Astrocyte (in vitro differentiated cells and primary cell): ENCODE results near the gene FBLN2. TPM values are rescaled to one million over a fixed set of nuclear protein-coding genes. Genes with fewer than 3 reads are reported as not detected.
A peak's percentile ranks its signal among the peaks of the same experiment; 100 is the strongest.

Experiments used
- DNase-seq: peaks from one replicate; pipeline ENCODE4 v3.0.0-alpha.2; 2010; ENCODE audit warnings: low read depth
- FAIRE-seq: peaks from 2 replicates; lab custom pipeline; 2011; peaks lifted over from hg19 to GRCh38; lab: Jason Lieb, UNC
- H2AFZ ChIP-seq: 2 replicates; pipeline ENCODE4 v1.6.0; 2012; ENCODE audit warnings: low read depth, low read length, inconsistent platforms
- H3K27ac ChIP-seq: 2 replicates; pipeline ENCODE4 v1.5.1; 2011; ENCODE audit warnings: low read depth, low read length, inconsistent platforms
- H3K27me3 ChIP-seq: 2 replicates; pipeline ENCODE4 v1.6.0; 2011; ENCODE audit warnings: low read length, inconsistent platforms; ENCODE audit not compliant: insufficient read depth
- H3K36me3 ChIP-seq: 2 replicates; pipeline ENCODE4 v1.5.1; 2011; ENCODE audit warnings: low read length, inconsistent platforms; ENCODE audit not compliant: insufficient read depth
- H3K4me1 ChIP-seq: 2 replicates; pipeline ENCODE4 v1.5.1; 2011; ENCODE audit warnings: low read length, inconsistent platforms; ENCODE audit not compliant: insufficient read depth
- H3K4me2 ChIP-seq: 2 replicates; pipeline ENCODE4 v1.6.0; 2012; ENCODE audit warnings: low read length, inconsistent platforms
- H3K4me3 ChIP-seq: 2 replicates; pipeline ENCODE4 v1.5.1; 2011; ENCODE audit warnings: low read depth, mild to moderate bottlenecking, low read length, inconsistent platforms; ENCODE audit not compliant: insufficient read depth
- H3K79me2 ChIP-seq: 2 replicates; pipeline ENCODE4 v1.6.0; 2012; ENCODE audit warnings: mild to moderate bottlenecking, low read length, inconsistent platforms; ENCODE audit not compliant: insufficient read depth
- H3K9ac ChIP-seq: 2 replicates; pipeline ENCODE4 v1.6.0; 2012; ENCODE audit warnings: mild to moderate bottlenecking, low read length, inconsistent platforms
- H3K9me3 ChIP-seq: 2 replicates; pipeline ENCODE4 v1.5.1; 2012; ENCODE audit warnings: low read depth, mild to moderate bottlenecking, low read length, inconsistent platforms; ENCODE audit not compliant: insufficient read depth
- H4K20me1 ChIP-seq: 2 replicates; pipeline ENCODE4 v1.6.0; 2012; ENCODE audit warnings: low read length, inconsistent platforms; ENCODE audit not compliant: insufficient read depth
- H3K27ac Mint-ChIP-seq: one replicate; pipeline ENCODE4 v1.8.0; 2021; ENCODE audit warnings: mild to moderate bottlenecking, mixed read lengths; ENCODE audit not compliant: unreplicated experiment
- H3K27me3 Mint-ChIP-seq: one replicate; pipeline ENCODE4 v1.8.0; 2021; ENCODE audit warnings: low read depth, mixed read lengths; ENCODE audit not compliant: unreplicated experiment
- H3K36me3 Mint-ChIP-seq: one replicate; pipeline ENCODE4 v1.8.0; 2021; ENCODE audit warnings: low read depth, mixed read lengths; ENCODE audit not compliant: unreplicated experiment
- H3K4me1 Mint-ChIP-seq: one replicate; pipeline ENCODE4 v1.8.0; 2021; ENCODE audit warnings: low read depth, mixed read lengths; ENCODE audit not compliant: unreplicated experiment
- H3K4me3 Mint-ChIP-seq: one replicate; pipeline ENCODE4 v1.8.0; 2021; ENCODE audit warnings: mild to moderate bottlenecking, moderate library complexity, mixed read lengths; ENCODE audit not compliant: unreplicated experiment
- H3K9me3 Mint-ChIP-seq: one replicate; pipeline ENCODE4 v1.8.0; 2021; ENCODE audit warnings: mild to moderate bottlenecking, mixed read lengths; ENCODE audit not compliant: unreplicated experiment
- EZH2 ChIP-seq: IDR thresholded peaks from 2 replicates; pipeline ENCODE4 v1.6.1; 2012; ENCODE audit warnings: mild to moderate bottlenecking, low read length, inconsistent platforms; ENCODE audit not compliant: insufficient read depth
- total RNA-seq: library from RNA; stranded (reverse); gene quantifications from 2 replicates; pipeline ENCODE4 v1.2.1, GENCODE V29; 2021
- TF ChIP-seq, protein P1 (sequence below): IDR thresholded peaks from 2 replicates; pipeline ENCODE4 v1.5.1; 2011; ENCODE audit warnings: low read depth, mild to moderate bottlenecking, inconsistent platforms, low read length, moderate library complexity; ENCODE audit not compliant: insufficient read depth

The FBLN2 gene
- total RNA-seq, 1 donor from 2014 or later: 36.6 TPM

DNA sequence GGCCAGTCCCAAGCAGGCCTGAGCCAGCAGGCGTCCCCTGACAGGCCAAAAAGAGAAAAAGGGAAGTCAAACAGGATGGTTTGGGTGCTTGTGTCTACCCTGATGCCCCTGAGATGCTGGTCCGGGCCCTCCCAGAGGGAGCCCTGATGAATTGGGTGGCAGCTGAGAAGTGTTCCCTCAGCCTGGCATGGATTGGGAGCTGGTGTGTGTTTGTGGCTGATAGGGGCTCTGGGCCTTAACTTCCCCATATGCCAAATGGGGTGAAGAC lies 1.4 kb downstream of the FBLN2 start:
- DNase-seq (no peak), FAIRE-seq (no peak)
- H3K27ac Mint-ChIP-seq: no peak overlapping the region
- H3K4me1 Mint-ChIP-seq: peaks cover 28% of the 10 kb centered on the region
- H4K20me1 ChIP-seq: no peaks in the 10 kb centered on the region
- no peak overlapping the region for H2AFZ ChIP-seq
- H3K36me3 ChIP-seq: no peaks in the 10 kb centered on the region
- no peaks in the 10 kb centered on the region for H3K36me3 Mint-ChIP-seq
- no peak overlapping the region for H3K4me3 Mint-ChIP-seq
- H3K4me3 ChIP-seq: no peak overlapping the region
- peaks cover 22% of the 10 kb centered on the region for H3K27me3 Mint-ChIP-seq
- TF ChIP-seq, protein P1, sequence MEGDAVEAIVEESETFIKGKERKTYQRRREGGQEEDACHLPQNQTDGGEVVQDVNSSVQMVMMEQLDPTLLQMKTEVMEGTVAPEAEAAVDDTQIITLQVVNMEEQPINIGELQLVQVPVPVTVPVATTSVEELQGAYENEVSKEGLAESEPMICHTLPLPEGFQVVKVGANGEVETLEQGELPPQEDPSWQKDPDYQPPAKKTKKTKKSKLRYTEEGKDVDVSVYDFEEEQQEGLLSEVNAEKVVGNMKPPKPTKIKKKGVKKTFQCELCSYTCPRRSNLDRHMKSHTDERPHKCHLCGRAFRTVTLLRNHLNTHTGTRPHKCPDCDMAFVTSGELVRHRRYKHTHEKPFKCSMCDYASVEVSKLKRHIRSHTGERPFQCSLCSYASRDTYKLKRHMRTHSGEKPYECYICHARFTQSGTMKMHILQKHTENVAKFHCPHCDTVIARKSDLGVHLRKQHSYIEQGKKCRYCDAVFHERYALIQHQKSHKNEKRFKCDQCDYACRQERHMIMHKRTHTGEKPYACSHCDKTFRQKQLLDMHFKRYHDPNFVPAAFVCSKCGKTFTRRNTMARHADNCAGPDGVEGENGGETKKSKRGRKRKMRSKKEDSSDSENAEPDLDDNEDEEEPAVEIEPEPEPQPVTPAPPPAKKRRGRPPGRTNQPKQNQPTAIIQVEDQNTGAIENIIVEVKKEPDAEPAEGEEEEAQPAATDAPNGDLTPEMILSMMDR: no peak
- TF ChIP-seq EZH2: no peak
- peak overlapping the region; percentile 6 for H3K4me2 ChIP-seq
- no peak overlapping the region for H3K9ac ChIP-seq
- H3K9me3 ChIP-seq: no peaks in the 10 kb centered on the region
- H3K27me3 ChIP-seq: peaks cover 2% of the 10 kb centered on the region
- H3K4me1 ChIP-seq: peaks cover 22% of the 10 kb centered on the region
- no peaks in the 10 kb centered on the region for H3K79me2 ChIP-seq
- H3K27ac ChIP-seq: no peak overlapping the region
- no peaks in the 10 kb centered on the region for H3K9me3 Mint-ChIP-seq

DNA sequence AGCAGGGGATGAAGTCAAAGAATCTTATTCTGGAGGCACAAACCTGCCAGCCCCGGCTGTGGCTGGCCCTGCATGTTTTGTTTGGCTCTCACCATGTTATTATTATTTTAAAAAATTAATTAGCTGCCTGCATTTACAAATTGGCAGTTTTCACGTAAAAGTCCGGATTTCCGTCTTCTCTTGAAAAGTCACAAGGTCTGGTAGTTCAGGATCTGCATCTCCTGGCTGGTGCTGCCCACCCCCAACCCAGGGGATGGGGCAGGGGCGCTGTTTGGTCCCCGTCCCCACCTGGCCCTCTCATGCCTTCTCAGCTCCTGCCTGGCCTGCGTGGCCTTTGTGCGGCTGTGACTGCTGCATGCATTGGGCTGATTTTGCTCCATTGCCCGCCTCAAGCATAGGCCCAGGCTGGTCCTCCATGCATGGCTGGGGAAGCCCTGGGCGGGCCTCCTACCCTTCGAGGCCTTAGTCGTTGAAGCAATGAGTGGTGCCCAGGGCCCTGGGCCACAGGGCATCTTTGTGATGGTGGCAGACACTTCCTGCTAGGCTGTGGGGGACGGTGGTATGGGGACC lies 2.0 kb downstream of the FBLN2 start:
- DNase-seq (no peak), FAIRE-seq (no peak)
- H4K20me1 ChIP-seq: no peaks in the 10 kb centered on the region
- no peaks in the 10 kb centered on the region for H3K36me3 Mint-ChIP-seq
- H2AFZ ChIP-seq: no peak overlapping the region
- H3K36me3 ChIP-seq: no peaks in the 10 kb centered on the region
- no peak overlapping the region for H3K27ac Mint-ChIP-seq
- H3K9me3 Mint-ChIP-seq: no peaks in the 10 kb centered on the region
- H3K4me1 Mint-ChIP-seq: peaks cover 24% of the 10 kb centered on the region
- H3K4me3 ChIP-seq: no peak overlapping the region
- H3K4me2 ChIP-seq: no peak overlapping the region
- peaks cover 22% of the 10 kb centered on the region for H3K27me3 Mint-ChIP-seq
- peaks cover 21% of the 10 kb centered on the region for H3K4me1 ChIP-seq
- TF ChIP-seq, protein P1: no peak
- TF ChIP-seq EZH2: no peak
- H3K4me3 Mint-ChIP-seq: no peak overlapping the region
- H3K9me3 ChIP-seq: no peaks in the 10 kb centered on the region
- no peak overlapping the region for H3K27ac ChIP-seq
- H3K9ac ChIP-seq: no peak overlapping the region
- no peaks in the 10 kb centered on the region for H3K79me2 ChIP-seq
- peaks cover 2% of the 10 kb centered on the region for H3K27me3 ChIP-seq

DNA sequence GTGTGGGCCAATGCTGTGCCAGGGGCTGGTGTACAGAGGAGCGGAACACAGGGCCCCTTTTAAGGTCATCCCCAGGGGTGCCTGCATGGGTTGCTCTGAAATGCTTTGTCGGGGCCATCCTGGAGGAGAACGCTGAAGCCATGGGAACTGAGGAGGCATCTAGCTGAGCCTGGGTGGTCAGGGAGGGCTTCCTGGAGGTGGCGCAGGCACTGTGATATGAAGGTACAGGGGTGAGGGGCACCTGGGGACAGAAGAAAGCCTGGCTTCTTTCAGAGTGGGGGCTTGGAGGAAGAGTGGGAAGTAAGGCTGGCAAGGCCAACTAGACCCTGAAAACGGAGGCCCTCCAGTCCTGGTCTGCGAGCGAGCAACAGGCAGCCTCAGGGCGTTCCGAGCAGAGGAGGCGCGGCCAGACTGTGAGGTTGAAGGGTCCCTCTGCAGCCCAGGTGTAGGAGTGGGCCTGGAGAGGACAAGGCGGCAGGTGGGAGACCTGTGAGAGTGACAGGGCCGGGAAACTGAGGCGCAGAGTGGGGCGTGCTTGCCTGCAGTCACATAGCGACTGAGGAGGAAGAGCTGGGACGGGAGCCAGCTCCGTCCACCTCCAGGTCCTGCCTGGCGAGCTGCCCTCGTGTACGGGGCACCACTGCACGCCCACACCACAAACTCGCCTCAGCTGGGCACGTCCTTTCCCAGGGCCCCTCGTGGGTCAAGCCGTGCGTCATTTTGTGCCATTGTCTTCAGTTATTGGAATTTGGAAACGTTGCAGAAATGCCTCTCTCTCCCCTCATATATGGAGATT lies 4.1 kb downstream of the FBLN2 start:
- FAIRE-seq (no peak), DNase-seq (no peak)
- Mint-ChIP-seq H3K27me3 (peaks cover 22% of the 10 kb centered on the region), H3K36me3 (no peaks in the 10 kb centered on the region), H3K4me1 (peaks cover 19% of the 10 kb centered on the region), H3K27ac (no peak overlapping the region), H3K4me3 (no peak overlapping the region), H3K9me3 (peaks cover 2% of the 10 kb centered on the region)
- Histone ChIP-seq H3K36me3 (no peaks in the 10 kb centered on the region), H3K27me3 (peaks cover 2% of the 10 kb centered on the region), H3K4me3 (no peak overlapping the region), H3K9ac (no peak overlapping the region), H2AFZ (no peak overlapping the region), H4K20me1 (no peaks in the 10 kb centered on the region), H3K4me2 (no peak overlapping the region), H3K79me2 (no peaks in the 10 kb centered on the region), H3K27ac (no peak overlapping the region), H3K9me3 (no peaks in the 10 kb centered on the region), H3K4me1 (peaks cover 6% of the 10 kb centered on the region)
- TF ChIP-seq, protein P1: no peak
- TF ChIP-seq EZH2: no peak
